Mammary epithelial cell (primary cell): ENCODE results near the gene RELN.

Source experiments
- CTCF ChIP-seq, 2 donors: IDR thresholded peaks in 1 of 2; conservative IDR thresholded peaks in 1 of 2; 2 replicates each; pipeline ENCODE4 v1.5.1; 2011 to 2012; ENCODE audit warnings: inconsistent platforms in 2 of 2, low read length in 2 of 2, mild to moderate bottlenecking in 2 of 2, control low read depth in 1 of 2, low read depth in 1 of 2; ENCODE audit not compliant: insufficient read depth in 1 of 2; ENCODE audit errors: extremely low read depth in 1 of 2
- EZH2 ChIP-seq: IDR thresholded peaks from 2 replicates; pipeline ENCODE4 v1.6.1; 2012; ENCODE audit warnings: low read length, inconsistent platforms, borderline replicate concordance

GRCh38 chr7:103710247-103710646, 279.2 kb downstream of the RELN start:
- TF ChIP-seq CTCF (conservative IDR thresholded peaks at IDR 0.05 in 1 of 2, IDR thresholded peaks at IDR 0.05 in 1 of 2; ENCODE audit: extremely low read depth in 1 of 2, insufficient read depth in 1 of 2, low read depth in 1 of 2, low read length in 2 of 2) (no peak), EZH2 (no peak)
